ENCODE results near the gene RAPGEF1.

RAPGEF1 gene

DNA sequence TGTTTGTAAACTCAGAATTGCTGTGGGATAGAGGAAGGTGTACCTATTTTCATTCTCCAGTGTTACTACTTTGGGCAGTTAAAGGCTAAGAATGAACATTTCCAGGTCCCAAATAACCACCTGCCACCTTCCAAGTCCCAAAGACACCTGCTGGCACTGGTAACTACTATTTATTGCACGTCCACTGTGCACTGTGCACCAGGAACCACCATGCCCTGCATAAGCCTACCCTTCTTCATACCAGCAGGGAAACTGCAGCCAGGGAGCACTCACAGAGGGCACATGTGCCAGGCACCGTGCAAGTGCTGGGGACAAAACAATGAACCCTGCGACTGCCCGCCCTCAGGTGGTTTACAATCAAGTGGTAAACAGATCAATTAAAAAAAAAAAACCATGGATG is 34.9 kb downstream of the RAPGEF1 start:
- no peak for DNase-seq

DNA sequence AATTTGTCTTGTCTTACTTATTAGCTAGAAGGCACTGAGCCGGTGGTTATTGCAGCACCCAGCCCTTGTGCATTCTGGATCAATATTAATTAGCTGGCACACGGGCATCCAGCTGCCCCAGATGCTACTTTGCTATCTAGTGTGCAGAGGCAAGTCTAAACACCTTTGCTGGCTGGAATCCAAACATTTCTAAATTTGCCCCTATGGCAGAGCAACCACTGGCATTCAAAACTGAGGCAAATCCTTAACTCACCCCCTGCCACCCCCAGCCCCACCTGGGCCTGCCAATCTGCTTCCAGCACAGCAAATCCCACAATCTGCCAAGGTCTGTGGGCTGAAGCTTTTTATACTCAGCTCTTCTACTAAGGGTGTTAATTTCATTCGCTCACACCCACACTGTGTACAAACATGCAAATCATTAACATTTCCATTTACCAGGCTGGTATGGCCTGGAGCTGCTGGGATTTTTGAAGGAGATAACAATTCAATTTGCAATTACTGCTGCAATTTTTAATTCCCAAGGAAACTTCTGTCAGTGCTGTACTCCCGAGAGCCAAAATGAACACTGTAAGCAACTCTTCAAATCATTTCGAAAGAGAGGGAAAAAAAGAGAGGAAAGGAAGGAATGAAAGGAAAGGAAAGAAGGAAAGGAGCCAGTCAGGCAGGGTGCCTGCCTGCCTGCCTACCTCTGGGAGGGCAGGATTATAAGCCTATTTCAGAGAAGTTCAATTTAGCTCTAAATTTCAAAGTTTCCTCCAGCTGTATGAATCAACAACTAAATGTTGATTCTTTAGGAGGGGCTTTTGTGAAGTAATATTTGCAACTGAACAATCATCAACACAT is 35.5 kb downstream of the RAPGEF1 start:
- DNase-seq, result no peak

GRCh38 chr9:131703697-131704096 is 36.2 kb downstream of the RAPGEF1 start:
- DNase-seq, result no peak

DNA sequence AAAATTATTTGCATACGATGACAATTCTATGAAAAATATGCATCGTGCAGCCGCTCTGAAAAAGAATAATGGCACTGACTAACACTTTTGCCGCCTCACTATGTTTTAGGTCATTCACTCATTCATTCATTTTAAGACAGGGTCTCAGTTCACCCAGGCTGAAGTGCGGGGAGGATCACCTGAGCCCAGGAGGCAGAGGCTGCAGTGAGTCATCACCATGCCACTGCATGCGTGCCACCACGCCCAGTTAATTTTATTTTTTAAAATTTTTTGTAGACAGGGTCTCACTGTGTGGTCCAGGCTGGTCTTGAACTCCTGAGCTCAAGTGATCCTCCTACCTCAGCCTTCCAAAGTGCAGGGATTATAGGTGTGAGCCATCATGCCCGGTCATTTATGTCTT is 37.0 kb downstream of the RAPGEF1 start:
- DNase-seq, result no peak

DNA sequence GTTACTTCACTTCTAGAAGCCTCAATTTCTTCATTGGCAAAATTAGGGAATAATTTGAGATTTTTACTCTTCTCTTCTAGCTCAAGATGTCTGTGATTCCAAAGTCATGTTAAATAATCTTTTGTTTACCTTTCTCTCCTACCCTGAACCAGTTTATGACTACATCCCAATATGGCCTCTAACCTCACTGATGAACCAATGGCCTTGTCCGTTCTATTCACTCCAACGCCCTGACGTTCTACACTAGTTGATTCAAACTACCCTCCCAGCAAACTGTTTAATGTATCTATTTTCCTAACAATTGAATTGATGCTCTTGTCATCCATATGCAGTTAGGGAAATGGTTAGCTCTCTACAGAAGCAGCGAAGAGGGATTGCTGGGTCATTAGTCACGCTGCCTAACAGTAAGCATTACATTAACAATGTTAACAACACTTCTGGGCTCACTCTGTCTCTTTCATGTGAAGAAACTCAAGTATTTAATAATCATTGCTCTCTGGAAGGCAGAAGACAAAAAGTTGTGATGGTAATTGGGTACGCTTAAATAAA is 38.0 kb downstream of the RAPGEF1 start:
- no peak for DNase-seq

DNA sequence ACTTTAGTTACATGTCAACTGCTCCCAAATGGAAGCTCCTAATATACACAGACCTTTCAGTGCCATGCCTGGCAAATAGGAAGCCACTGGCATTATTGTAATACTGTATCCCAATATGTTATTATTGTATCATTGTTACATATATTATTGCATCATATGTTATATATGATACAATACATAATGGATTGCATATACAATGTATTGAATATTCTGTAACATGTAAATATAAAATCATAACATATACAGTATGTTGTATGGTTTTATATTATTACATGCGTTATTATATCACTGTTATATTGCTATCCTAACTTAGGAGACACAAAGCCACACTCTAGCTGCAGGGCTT is 38.5 kb downstream of the RAPGEF1 start:
- DNase-seq, result no peak

DNA sequence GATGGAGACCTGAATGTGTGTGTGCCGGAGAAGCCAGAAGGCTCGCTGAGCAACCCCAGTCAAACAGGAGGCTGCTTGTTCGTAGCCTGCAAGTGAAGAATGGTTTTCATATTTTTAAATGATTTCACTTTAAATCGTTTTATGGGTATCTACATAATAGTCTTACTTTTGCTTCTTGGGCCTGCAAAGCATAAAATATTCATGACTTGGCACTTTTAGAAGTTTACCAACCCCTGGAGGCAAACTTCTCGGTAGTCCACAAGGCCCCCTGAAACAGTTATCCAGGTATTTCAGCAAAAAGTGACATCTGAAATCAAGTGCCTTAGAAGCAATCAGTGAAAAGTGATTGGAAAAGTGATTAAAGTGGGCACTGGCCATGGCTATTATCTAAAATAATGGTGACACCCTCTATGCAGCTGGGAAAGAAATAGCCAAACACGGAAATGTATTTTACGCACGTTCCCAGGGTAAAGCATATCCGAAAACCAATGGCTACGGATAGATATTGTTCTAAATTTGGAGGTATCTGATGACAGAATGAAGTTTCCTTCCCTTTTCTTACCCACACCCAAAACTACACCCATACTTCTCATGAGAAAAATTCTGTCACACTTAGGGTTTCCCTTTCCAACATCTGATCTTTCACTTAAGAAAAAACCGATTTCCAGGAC is 39.0 kb downstream of the RAPGEF1 start:
- DNase-seq, result no peak

GRCh38 chr9:131700076-131700475 is 39.8 kb downstream of the RAPGEF1 start:
- no peak for DNase-seq

- no peak for DNase-seq
These were observed 41.3 kb downstream of the RAPGEF1 start for GRCh38 chr9:131698618-131698985.

DNA sequence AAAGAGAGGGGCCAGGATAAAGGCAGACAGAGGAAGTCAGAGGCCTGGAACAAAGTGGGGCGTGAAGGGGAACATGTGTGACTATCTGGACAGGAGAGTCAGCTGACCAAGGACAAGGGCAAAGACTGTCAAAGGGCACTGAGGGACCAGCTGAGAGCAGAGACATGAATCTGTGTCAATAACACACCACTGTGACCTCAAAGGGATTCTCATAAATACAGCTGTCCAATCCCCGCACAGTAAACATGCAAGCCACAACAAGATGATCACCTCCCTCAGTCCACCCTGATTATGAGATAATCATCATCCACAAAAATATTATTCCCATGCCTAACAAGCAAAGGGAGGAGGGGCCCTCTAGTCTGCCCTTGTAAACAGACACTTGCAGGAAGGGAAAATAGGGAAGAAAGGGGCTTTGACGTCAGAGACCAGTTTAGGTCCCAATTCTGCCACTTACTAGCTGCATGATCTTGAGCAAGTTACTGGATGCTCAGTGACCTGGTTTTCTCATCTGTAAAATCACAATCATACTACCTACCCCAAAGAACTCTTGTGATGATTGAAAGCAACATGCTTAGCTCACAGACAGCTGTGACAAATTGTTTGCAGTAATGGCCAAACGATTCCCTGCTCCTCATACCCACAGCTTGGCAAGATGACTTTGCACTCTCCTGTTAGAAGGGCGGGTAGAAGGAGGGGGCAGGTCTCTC is 41.8 kb downstream of the RAPGEF1 start:
- DNase-seq, result no peak

DNA sequence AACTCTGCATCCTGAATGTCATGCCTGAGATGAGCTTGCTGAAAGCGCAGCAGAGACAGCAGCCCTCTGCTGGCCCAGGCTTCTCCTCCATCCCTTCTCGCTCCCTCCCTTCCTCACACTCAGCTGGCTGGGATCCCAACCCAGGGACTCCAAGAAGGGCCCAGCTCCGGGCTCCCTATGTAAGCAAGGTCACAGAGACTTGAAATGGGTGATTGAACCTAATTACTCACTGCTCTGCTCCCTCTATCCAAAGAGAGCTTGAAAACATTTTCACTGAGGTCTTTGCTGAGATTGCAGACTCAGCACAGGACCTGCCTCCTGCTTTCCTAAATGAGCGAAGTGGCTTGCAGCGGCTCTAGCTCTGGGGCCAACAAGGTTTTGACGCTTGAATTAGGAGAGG is 42.8 kb downstream of the RAPGEF1 start:
- DNase-seq, result no peak

DNA sequence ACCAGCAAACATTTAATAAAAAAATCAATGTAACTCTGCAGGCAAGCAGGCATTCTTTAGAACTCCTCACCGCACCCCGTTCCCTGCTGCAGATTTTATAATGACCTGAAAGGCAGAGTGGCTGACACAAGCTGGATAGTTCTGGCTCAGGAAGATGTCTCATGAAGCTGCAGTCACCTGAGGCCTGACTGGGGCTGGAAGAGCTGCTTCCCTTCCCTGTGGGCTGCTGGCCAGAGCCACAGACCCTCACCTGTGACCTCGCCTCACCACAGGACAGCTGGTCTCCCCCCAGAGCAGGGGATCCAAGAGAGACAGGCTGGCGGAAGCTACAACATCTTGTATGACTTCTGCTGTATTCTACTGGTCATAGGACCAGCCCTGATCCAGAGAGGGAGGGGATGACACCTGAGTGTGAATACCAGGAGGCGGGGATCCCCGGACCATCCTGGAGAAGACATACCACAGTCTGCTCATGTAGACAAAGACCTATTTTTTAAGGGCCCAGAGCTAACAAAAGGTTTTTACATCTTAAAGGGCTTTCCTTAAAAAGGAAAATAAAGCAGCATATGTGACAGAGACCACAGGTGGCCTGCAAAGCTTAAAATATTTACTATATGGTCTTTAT is 43.9 kb downstream of the RAPGEF1 start:
- DNase-seq, result no peak

DNA sequence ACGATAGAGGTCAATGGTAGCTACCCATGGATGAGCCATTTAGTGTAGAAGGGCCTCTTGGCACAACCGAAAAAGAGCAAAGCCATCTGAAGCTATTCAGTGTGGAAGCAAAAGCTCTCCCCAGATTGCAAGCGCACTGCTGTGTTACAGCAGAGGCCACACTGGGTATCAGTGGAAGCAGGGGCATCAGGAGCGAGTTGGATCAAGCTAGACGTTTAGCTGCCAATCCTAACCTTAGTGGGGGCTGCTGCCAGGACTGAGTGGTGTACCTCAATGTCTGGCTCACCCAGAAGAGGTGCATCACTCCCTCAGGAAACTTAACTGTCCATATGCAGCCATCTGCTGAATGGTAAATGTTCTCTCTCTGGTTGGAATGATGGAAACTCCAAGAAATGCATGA is 44.5 kb downstream of the RAPGEF1 start:
- no peak for DNase-seq

GRCh38 chr9:131693651-131694597 is 46.0 kb downstream of the RAPGEF1 start:
- DNase-seq, result no peak

- no peak for DNase-seq
These were observed 47.0 kb downstream of the RAPGEF1 start for GRCh38 chr9:131692612-131693562.

DNA sequence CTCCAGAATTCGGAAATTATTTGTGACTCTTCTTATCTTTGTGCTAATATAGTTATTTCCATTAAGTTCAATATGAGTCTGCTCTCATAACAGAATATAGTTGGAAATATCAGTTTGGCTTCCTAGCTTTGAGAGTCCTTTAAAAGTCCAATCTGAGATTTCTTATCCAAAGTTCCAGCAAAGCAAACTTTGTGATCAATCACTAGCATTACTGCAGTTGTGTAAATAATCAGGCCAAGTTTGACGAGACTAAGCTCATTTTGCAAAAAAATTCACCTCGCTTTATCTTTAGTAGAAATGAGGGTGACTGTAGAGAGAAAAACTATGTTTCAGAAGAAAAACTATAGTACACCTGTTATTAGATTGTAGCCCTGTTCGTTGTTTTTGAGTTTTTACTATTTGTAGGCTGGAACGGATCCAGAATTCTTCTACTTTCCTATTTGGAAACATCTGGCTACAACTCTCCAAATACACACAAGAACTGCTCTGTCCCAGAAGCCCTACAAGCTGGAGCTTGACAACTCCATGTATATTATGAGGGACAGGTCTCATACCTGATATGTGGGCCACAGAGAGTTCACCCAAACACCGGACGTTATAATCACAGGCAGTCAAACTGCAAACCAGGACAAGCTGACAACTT is 47.8 kb downstream of the RAPGEF1 start:
- no peak for DNase-seq

- no peak for DNase-seq
These were observed 48.8 kb downstream of the RAPGEF1 start for GRCh38 chr9:131690941-131691573.

GRCh38 chr9:131690462-131690861 is 49.4 kb downstream of the RAPGEF1 start:
- no peak for DNase-seq

- DNase-seq, result no peak
These were observed 51.5 kb downstream of the RAPGEF1 start for GRCh38 chr9:131688377-131688776.

Measured in NCI-H2107 (cell line).